Naive B cell (primary cell): ENCODE data around the gene FTO. TPM values are rescaled to one million over a fixed set of nuclear protein-coding genes. Genes with fewer than 3 reads are reported as not detected.

Experiments used
- ATAC-seq, 2 donors: fragments of 150-1000 bp; cut with Tn5 transposase; 2 replicates each; pipeline ENCODE4 v1.10.0; 2021; ENCODE audit warnings: low read depth in 2 of 2, mild to moderate bottlenecking in 2 of 2, moderate library complexity in 2 of 2
- DNase-seq: peaks from one replicate; pipeline ENCODE4 v3.0.0; 2022
- H3K27ac Mint-ChIP-seq, 6 donors: one replicate each; pipeline ENCODE4 v1.8.0; 2020 to 2022; ENCODE audit warnings: mild to moderate bottlenecking in 6 of 6, mixed read lengths in 6 of 6, moderate library complexity in 5 of 6, inconsistent platforms in 2 of 6
- H3K27me3 Mint-ChIP-seq, 3 donors: one replicate each; pipeline ENCODE4 v1.8.0; 2021 to 2022; ENCODE audit warnings: mixed read lengths in 3 of 3, mild to moderate bottlenecking in 1 of 3
- H3K36me3 Mint-ChIP-seq, 2 donors: one replicate each; pipeline ENCODE4 v1.8.0; 2020 to 2022; ENCODE audit warnings: mixed read lengths in 2 of 2, inconsistent platforms in 1 of 2, mild to moderate bottlenecking in 1 of 2
- H3K4me1 Mint-ChIP-seq, 3 donors: one replicate each; pipeline ENCODE4 v1.8.0; 2020 to 2022; ENCODE audit warnings: mixed read lengths in 3 of 3, inconsistent platforms in 1 of 3, mild to moderate bottlenecking in 1 of 3, moderate library complexity in 1 of 3
- H3K4me3 Mint-ChIP-seq, 8 donors: one replicate each; pipeline ENCODE4 v1.8.0; 2020 to 2022; ENCODE audit warnings: mild to moderate bottlenecking in 8 of 8, mixed read lengths in 8 of 8, moderate library complexity in 8 of 8, inconsistent platforms in 2 of 8
- H3K9me3 Mint-ChIP-seq, 7 donors: one replicate each; pipeline ENCODE4 v1.8.0; 2020 to 2022; ENCODE audit warnings: mixed read lengths in 7 of 7, mild to moderate bottlenecking in 5 of 7, inconsistent platforms in 2 of 7, moderate library complexity in 1 of 7
- polyA plus RNA-seq, 6 donors: library from polyadenylated mRNA; unstranded; fragments of 300-500 nt; fragmentation: Illumina TruSeq; gene quantifications; one replicate each; pipeline ENCODE4 v1.2.3, GENCODE V29; 2021; ENCODE audit warnings: low read depth in 6 of 6

FTO gene
- polyA plus RNA-seq, 6 donors from 2014 or later, result 64.7 to 89.0 (median 79.6) TPM

- ATAC-seq (no peak), DNase-seq (no peak)
- Mint-ChIP-seq H3K36me3 (no peaks in the 10 kb centered on the region), H3K4me3 (no peak overlapping the region), H3K27ac (no peak overlapping the region), H3K4me1 (no peaks in the 10 kb centered on the region), H3K27me3 (peaks cover 15 to 32% (median 25%) of the 10 kb centered on the region in 3 donors), H3K9me3 (peaks cover 0 to 8% (median 2%) of the 10 kb centered on the region in 7 donors)
These were observed 467.9 kb downstream of the FTO start for GRCh38 chr16:54171626-54172537.

GRCh38 chr16:54173490-54173889 lies 469.5 kb downstream of the FTO start:
- H3K27me3 Mint-ChIP-seq, result peaks cover 19 to 39% (median 37%) of the 10 kb centered on the region in 3 donors
- H3K4me1 Mint-ChIP-seq, result no peaks in the 10 kb centered on the region
- H3K4me3 Mint-ChIP-seq, result no peak overlapping the region
- no peak for ATAC-seq
- H3K9me3 Mint-ChIP-seq, result peaks cover 0 to 5% (median 0%) of the 10 kb centered on the region in 7 donors
- no peak for DNase-seq
- no peaks in the 10 kb centered on the region for H3K36me3 Mint-ChIP-seq
- H3K27ac Mint-ChIP-seq, result no peak overlapping the region

GRCh38 chr16:54174201-54174600 lies 470.2 kb downstream of the FTO start:
- peak overlapping the region in 1 of 6 donors; percentile 19 for H3K27ac Mint-ChIP-seq
- H3K9me3 Mint-ChIP-seq, result peaks cover 0 to 5% (median 0%) of the 10 kb centered on the region in 7 donors
- H3K27me3 Mint-ChIP-seq, result peaks cover 19 to 39% (median 37%) of the 10 kb centered on the region in 3 donors

GRCh38 chr16:54174750-54175149 lies 470.8 kb downstream of the FTO start:
- Mint-ChIP-seq H3K4me3 (no peak overlapping the region), H3K36me3 (no peaks in the 10 kb centered on the region), H3K27me3 (peaks cover 19 to 39% (median 37%) of the 10 kb centered on the region in 3 donors), H3K9me3 (peaks cover 0 to 5% (median 0%) of the 10 kb centered on the region in 7 donors), H3K4me1 (no peaks in the 10 kb centered on the region), H3K27ac (no peak overlapping the region)
- no peak for ATAC-seq
- no peak for DNase-seq

More at GRCh38 chr16:54174201-54174600, 470.2 kb downstream of the FTO start:
- ATAC-seq (no peak), DNase-seq (no peak)
- H3K4me1 Mint-ChIP-seq, result no peaks in the 10 kb centered on the region
- H3K4me3 Mint-ChIP-seq, result no peak overlapping the region
- no peaks in the 10 kb centered on the region for H3K36me3 Mint-ChIP-seq

GRCh38 chr16:54175169-54175551 lies 471.2 kb downstream of the FTO start:
- Mint-ChIP-seq H3K27ac (no peak overlapping the region), H3K9me3 (peaks cover 0 to 5% (median 0%) of the 10 kb centered on the region in 7 donors), H3K4me3 (no peak overlapping the region), H3K36me3 (no peaks in the 10 kb centered on the region), H3K27me3 (peaks cover 19 to 39% (median 38%) of the 10 kb centered on the region in 3 donors), H3K4me1 (no peaks in the 10 kb centered on the region)
- ATAC-seq (no peak), DNase-seq (no peak)

GRCh38 chr16:54175552-54176375 lies 471.8 kb downstream of the FTO start:
- Mint-ChIP-seq H3K9me3 (peaks cover 0 to 5% (median 0%) of the 10 kb centered on the region in 7 donors), H3K27ac (no peak overlapping the region), H3K4me1 (no peaks in the 10 kb centered on the region), H3K36me3 (no peaks in the 10 kb centered on the region), H3K27me3 (peaks cover 19 to 39% (median 39%) of the 10 kb centered on the region in 3 donors), H3K4me3 (no peak overlapping the region)
- DNase-seq (no peak), ATAC-seq (no peak)

- Mint-ChIP-seq H3K4me3 (no peak overlapping the region), H3K27me3 (peaks cover 19 to 39% (median 38%) of the 10 kb centered on the region in 3 donors), H3K27ac (no peak overlapping the region), H3K36me3 (no peaks in the 10 kb centered on the region), H3K4me1 (no peaks in the 10 kb centered on the region), H3K9me3 (peaks cover 0 to 5% (median 0%) of the 10 kb centered on the region in 7 donors)
- DNase-seq (no peak), ATAC-seq (no peak)
These were observed 472.5 kb downstream of the FTO start for GRCh38 chr16:54176376-54176901.

GRCh38 chr16:54177052-54177861 lies 473.3 kb downstream of the FTO start:
- Mint-ChIP-seq H3K4me1 (no peaks in the 10 kb centered on the region), H3K27me3 (peaks cover 21 to 39% (median 33%) of the 10 kb centered on the region in 3 donors), H3K27ac (no peak overlapping the region), H3K36me3 (no peaks in the 10 kb centered on the region), H3K4me3 (no peak overlapping the region), H3K9me3 (peaks cover 0 to 5% (median 1%) of the 10 kb centered on the region in 7 donors)
- ATAC-seq (no peak), DNase-seq (no peak)

- H3K27me3 Mint-ChIP-seq, result peaks cover 28 to 38% (median 30%) of the 10 kb centered on the region in 3 donors
- no peak for DNase-seq
- ATAC-seq, result no peak
- H3K36me3 Mint-ChIP-seq, result no peaks in the 10 kb centered on the region
- no peak overlapping the region for H3K4me3 Mint-ChIP-seq
- H3K9me3 Mint-ChIP-seq, result peaks cover 0 to 5% (median 2%) of the 10 kb centered on the region in 7 donors
- no peaks in the 10 kb centered on the region for H3K4me1 Mint-ChIP-seq
- no peak overlapping the region for H3K27ac Mint-ChIP-seq
These were observed 474.0 kb downstream of the FTO start for GRCh38 chr16:54177862-54178477.

- no peak for ATAC-seq
- DNase-seq, result no peak
- Mint-ChIP-seq H3K27me3 (peaks cover 24 to 32% (median 26%) of the 10 kb centered on the region in 3 donors), H3K27ac (no peak overlapping the region), H3K36me3 (no peaks in the 10 kb centered on the region), H3K9me3 (peaks cover 0 to 5% (median 2%) of the 10 kb centered on the region in 7 donors), H3K4me1 (no peaks in the 10 kb centered on the region), H3K4me3 (no peak overlapping the region)
These were observed 474.6 kb downstream of the FTO start for GRCh38 chr16:54178478-54178976.

- Mint-ChIP-seq H3K27ac (no peak overlapping the region), H3K4me1 (no peaks in the 10 kb centered on the region), H3K9me3 (peaks cover 2 to 10% (median 5%) of the 10 kb centered on the region in 7 donors), H3K36me3 (no peaks in the 10 kb centered on the region), H3K4me3 (no peak overlapping the region), H3K27me3 (peaks cover 20 to 25% (median 21%) of the 10 kb centered on the region in 3 donors)
- ATAC-seq (no peak), DNase-seq (no peak)
These were observed 476.7 kb downstream of the FTO start for GRCh38 chr16:54180421-54181359.
